B cell (primary cell): ENCODE data around the gene PSD4. TPM values are rescaled to one million over a fixed set of nuclear protein-coding genes. Genes with fewer than 3 reads are reported as not detected.

Source experiments
- ATAC-seq: fragments of 200-7000 bp; cut with Tn5 transposase; one replicate; pipeline ENCODE4 v1.10.0; 2021; ENCODE audit warnings: low read depth, mild to moderate bottlenecking, moderate number of reproducible peaks, moderate library complexity
- CTCF ChIA-PET: fragments of 350-600 bp; sonication (Branson Sonifier 250); formaldehyde crosslinking; loops from one replicate; lab custom pipeline; 2021; ENCODE audit warnings: antibody characterized with exemption, inconsistent platforms; lab: Charles Lee
- POLR2A ChIA-PET: fragments of 350-600 bp; sonication (Branson Sonifier 250); formaldehyde crosslinking; loops from one replicate; lab custom pipeline; 2021; ENCODE audit warnings: antibody characterized with exemption; lab: Charles Lee
- DNase-seq: peaks from one replicate; pipeline ENCODE4 v3.0.0; 2013
- H2AFZ ChIP-seq: 2 replicates; pipeline ENCODE4 v1.6.1; 2012; ENCODE audit warnings: mild to moderate bottlenecking, low read depth, low read length; ENCODE audit not compliant: insufficient read depth, poor library complexity, severe bottlenecking
- H3K27ac ChIP-seq, 2 donors: 1 replicate in 1 of 2; 2 replicates in 1 of 2; pipeline ENCODE4 v1.5.1; 2012 to 2013; ENCODE audit warnings: low read length in 2 of 2, mild to moderate bottlenecking in 2 of 2, moderate library complexity in 1 of 2
- H3K27me3 ChIP-seq, 4 experiments: fragments of 200-600 bp in 1 of 4; sonication (generic) in 1 of 4; replicated peaks in 1 of 4; 1 replicate in 2 of 4; 2 replicates in 2 of 4; pipeline versions ENCODE4 v1.6.1 to v1.7.0; 2013 to 2016; ENCODE audit warnings: low read length in 3 of 4, mild to moderate bottlenecking in 2 of 4, mixed read lengths in 1 of 4, moderate library complexity in 1 of 4; ENCODE audit not compliant: insufficient read depth in 4 of 4, control insufficient read depth in 3 of 4; ENCODE audit errors: control extremely low read depth in 1 of 4
- H3K36me3 ChIP-seq, 2 experiments: replicated peaks in 1 of 2; 1 replicate in 1 of 2; 2 replicates in 1 of 2; pipeline versions ENCODE4 v1.6.1 to v1.7.1; 2013; ENCODE audit warnings: low read length in 1 of 2; ENCODE audit not compliant: insufficient read depth in 2 of 2, control insufficient read depth in 1 of 2; ENCODE audit errors: control extremely low read depth in 1 of 2, extremely low read depth in 1 of 2
- H3K4me1 ChIP-seq, 2 donors: fragments of 200-600 bp in 1 of 2; sonication (generic) in 1 of 2; 1 replicate in 1 of 2; 2 replicates in 1 of 2; pipeline versions ENCODE4 v1.5.1 to v1.6.1; 2013 to 2017; ENCODE audit warnings: low read length in 2 of 2; ENCODE audit not compliant: control insufficient read depth in 2 of 2, insufficient read depth in 2 of 2
- H3K4me2 ChIP-seq: replicated peaks from 2 replicates; pipeline ENCODE3; 2012; ENCODE audit warnings: mild to moderate bottlenecking, low read depth, low read length; ENCODE audit not compliant: poor library complexity, severe bottlenecking
- H3K4me3 ChIP-seq, 5 experiments: fragments of 200-600 bp in 1 of 5; sonication (generic) in 1 of 5; 1 replicate in 3 of 5; 2 replicates in 2 of 5; pipeline versions ENCODE4 v1.5.1 to v1.7.0; 2011 to 2016; ENCODE audit warnings: low read length in 4 of 5, mild to moderate bottlenecking in 4 of 5, low read depth in 2 of 5, control low read depth in 1 of 5, moderate library complexity in 1 of 5; ENCODE audit not compliant: insufficient read depth in 1 of 5; ENCODE audit errors: control extremely low read depth in 1 of 5, extremely low read depth in 1 of 5
- H3K79me2 ChIP-seq: fragments of 200-600 bp; sonication (generic); one replicate; pipeline ENCODE4 v1.6.0; 2016; ENCODE audit warnings: low read length; ENCODE audit not compliant: control insufficient read depth, insufficient read depth
- H3K9ac ChIP-seq: fragments of 200-600 bp; sonication (generic); 2 replicates; pipeline ENCODE4 v1.6.1; 2017; ENCODE audit warnings: mild to moderate bottlenecking, low read length, moderate library complexity
- H3K9me3 ChIP-seq, 3 donors: one replicate each; pipeline versions ENCODE4 v1.6.1 to v1.7.1; 2013; ENCODE audit warnings: low read length in 2 of 3; ENCODE audit not compliant: control insufficient read depth in 2 of 3, insufficient read depth in 1 of 3; ENCODE audit errors: control extremely low read depth in 1 of 3
- H4K20me1 ChIP-seq: 2 replicates; pipeline ENCODE4 v1.6.0; 2012; ENCODE audit warnings: mild to moderate bottlenecking, low read length; ENCODE audit not compliant: insufficient read depth, control insufficient read depth, poor library complexity, severe bottlenecking
- H3K27ac Mint-ChIP-seq: one replicate; pipeline ENCODE4 v1.8.0; 2021; ENCODE audit warnings: mixed read lengths
- H3K27me3 Mint-ChIP-seq: one replicate; pipeline ENCODE4 v1.8.0; 2021; ENCODE audit warnings: mixed read lengths
- H3K4me1 Mint-ChIP-seq: one replicate; pipeline ENCODE4 v1.8.0; 2021; ENCODE audit warnings: mixed read lengths
- H3K4me3 Mint-ChIP-seq: one replicate; pipeline ENCODE4 v1.8.0; 2021; ENCODE audit warnings: mixed read lengths
- H3K9me3 Mint-ChIP-seq: one replicate; pipeline ENCODE4 v1.8.0; 2022; ENCODE audit warnings: mixed read lengths; ENCODE audit not compliant: insufficient read depth
- EZH2 ChIP-seq: IDR thresholded peaks from 2 replicates; pipeline ENCODE4 v1.6.1; 2012; ENCODE audit warnings: borderline replicate concordance, low read depth, mild to moderate bottlenecking, moderate library complexity, low read length; ENCODE audit not compliant: insufficient read depth, poor library complexity, severe bottlenecking
- WGBS: methylation state at CpG from one replicate; pipeline ENCODE4 v1.1.5; 2013; ENCODE audit warnings: missing lambda C conversion rate; ENCODE audit not compliant: insufficient coverage; 5-methylcytosine and 5-hydroxymethylcytosine counted together
- intact Hi-C: fragments of 100-400 bp; cut with micrococcal nuclease; formaldehyde crosslinking; loops from one replicate; pipeline ENCODE4 v1.10.0; 2022
- polyA plus RNA-seq: library from polyadenylated mRNA; depleted of rRNA; stranded (reverse); fragments of >200 nt; gene quantifications from 2 replicates; pipeline ENCODE4 v1.2.3, GENCODE V29; 2012
- total RNA-seq, 2 donors: library from RNA; stranded (reverse); fragments of 120-200 nt in 1 of 2; gene quantifications; 1 replicate in 1 of 2; 2 replicates in 1 of 2; pipeline versions ENCODE4 v1.2.3 to v1.2.4, GENCODE V29; 2013 to 2022
- TF ChIP-seq, protein P1 (sequence below): fragments of 200-600 bp; IDR thresholded peaks from one replicate; pipeline ENCODE4 v1.8.0; 2022; ENCODE audit warnings: antibody characterized with exemption, mild to moderate bottlenecking

Gene PSD4
- total and polyA plus RNA-seq, 2 donors (not counting 1 experiment from before 2014, with no cell fraction given): 87.1 to 203 TPM

DNA sequence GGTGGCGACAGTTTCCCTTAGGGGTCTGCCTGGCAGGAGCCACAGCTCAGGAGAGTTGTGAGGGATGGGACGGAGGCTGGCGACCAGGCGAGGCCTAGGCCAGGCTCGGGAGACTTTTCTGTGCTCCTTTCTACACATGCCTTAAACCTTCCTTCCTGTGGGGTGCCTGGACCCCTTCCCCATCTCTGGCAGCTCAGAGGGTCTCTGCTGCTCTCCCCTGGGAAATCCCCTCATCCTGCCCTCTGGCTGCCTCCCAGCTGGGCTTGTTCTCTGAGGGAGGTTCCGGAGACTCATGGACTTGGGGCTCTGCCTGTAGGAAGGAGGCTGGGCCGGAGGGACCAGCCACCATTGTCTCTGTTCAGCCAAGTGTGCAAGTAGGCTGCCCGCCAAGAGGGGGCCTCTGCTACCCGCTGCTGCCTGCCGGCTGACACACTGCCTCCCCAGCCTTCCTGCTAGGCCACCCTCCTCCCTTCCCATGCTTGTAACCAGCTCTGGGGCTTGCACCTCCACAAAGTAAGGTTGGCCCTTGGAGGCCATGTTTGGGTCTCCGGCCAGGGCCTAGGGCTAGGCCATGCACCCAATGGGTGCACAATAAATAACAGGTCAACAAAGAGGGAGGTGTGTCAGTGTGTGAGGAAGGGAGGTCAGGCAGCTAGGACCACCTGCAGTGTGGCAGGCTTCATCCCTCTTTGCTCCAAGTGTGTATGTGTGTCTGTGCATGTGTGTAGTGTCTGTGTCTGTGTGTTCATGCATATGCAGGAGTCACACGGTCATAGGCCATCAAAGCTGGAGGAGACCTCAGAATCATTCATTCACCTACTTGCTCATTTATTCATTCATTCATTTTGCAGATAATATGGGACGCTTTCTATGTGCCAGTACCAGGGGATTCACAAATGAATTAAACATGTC is 28.8 kb downstream of the PSD4 start:
- 78% methylated on average over 7 of the region's 13 CpGs for WGBS
- no peak overlapping the region for H2AFZ ChIP-seq
- H3K9ac ChIP-seq: no peak overlapping the region
- peak overlapping the region in 1 of 2 donors; percentile 21 for H3K27ac ChIP-seq
- H3K4me3 ChIP-seq: no peak overlapping the region
- no peak overlapping the region for H3K4me2 ChIP-seq
- Mint-ChIP-seq H3K4me1 (peaks cover 24% of the 10 kb centered on the region), H3K4me3 (no peak overlapping the region), H3K27ac (peak overlapping the region; percentile 50), H3K27me3 (no peaks in the 10 kb centered on the region), H3K9me3 (no peaks in the 10 kb centered on the region)
- H3K79me2 ChIP-seq: no peaks in the 10 kb centered on the region
- CTCF ChIA-PET: interaction anchor here (0.6 to 17.9 kb wide), 11 partner anchors 8 to 767 kb away, joined by 3 to 590 read pairs (median 11); partner anchors contain the start of gene PSD4
- TF ChIP-seq, protein P1, sequence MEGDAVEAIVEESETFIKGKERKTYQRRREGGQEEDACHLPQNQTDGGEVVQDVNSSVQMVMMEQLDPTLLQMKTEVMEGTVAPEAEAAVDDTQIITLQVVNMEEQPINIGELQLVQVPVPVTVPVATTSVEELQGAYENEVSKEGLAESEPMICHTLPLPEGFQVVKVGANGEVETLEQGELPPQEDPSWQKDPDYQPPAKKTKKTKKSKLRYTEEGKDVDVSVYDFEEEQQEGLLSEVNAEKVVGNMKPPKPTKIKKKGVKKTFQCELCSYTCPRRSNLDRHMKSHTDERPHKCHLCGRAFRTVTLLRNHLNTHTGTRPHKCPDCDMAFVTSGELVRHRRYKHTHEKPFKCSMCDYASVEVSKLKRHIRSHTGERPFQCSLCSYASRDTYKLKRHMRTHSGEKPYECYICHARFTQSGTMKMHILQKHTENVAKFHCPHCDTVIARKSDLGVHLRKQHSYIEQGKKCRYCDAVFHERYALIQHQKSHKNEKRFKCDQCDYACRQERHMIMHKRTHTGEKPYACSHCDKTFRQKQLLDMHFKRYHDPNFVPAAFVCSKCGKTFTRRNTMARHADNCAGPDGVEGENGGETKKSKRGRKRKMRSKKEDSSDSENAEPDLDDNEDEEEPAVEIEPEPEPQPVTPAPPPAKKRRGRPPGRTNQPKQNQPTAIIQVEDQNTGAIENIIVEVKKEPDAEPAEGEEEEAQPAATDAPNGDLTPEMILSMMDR: no peak
- TF ChIP-seq EZH2: no peak
- peaks cover 58% of the 10 kb centered on the region for H4K20me1 ChIP-seq
- intact Hi-C loops: no loop called here
- peaks cover 0 to 4% (median 0%) of the 10 kb centered on the region in 3 donors for H3K9me3 ChIP-seq
- POLR2A ChIA-PET: no interaction called here
- DNase-seq: no peak
- peaks cover 3 to 44% of the 10 kb centered on the region in 2 experiments for H3K36me3 ChIP-seq
- peaks cover 13 to 22% of the 10 kb centered on the region in 2 donors for H3K4me1 ChIP-seq
- no peaks in the 10 kb centered on the region for H3K27me3 ChIP-seq
- ATAC-seq: no peak

DNA sequence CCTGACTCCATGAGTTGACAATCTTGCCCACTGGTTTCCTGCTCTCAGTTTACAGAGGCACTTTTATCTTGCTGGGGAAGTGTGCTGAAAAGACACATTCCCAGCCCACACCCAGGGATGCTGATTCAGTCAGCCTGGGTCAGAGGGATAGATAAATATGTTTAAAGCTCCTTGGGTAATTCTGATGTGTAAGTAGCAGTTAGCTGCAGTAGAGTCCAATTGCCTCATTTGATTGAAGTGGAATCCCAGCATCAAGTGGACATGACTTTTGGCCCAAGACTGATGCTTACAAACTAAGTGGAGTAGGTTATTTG is 29.4 kb downstream of the PSD4 start:
- no peak overlapping the region for H3K27ac ChIP-seq
- intact Hi-C loops: no loop called here
- peaks cover 54% of the 10 kb centered on the region for H4K20me1 ChIP-seq
- H3K9me3 ChIP-seq: no peaks in the 10 kb centered on the region
- no peak for ATAC-seq
- H3K4me3 ChIP-seq: no peak overlapping the region
- ChIA-PET POLR2A (no interaction called here), CTCF (interaction anchor here (0.6 to 17.9 kb wide), 12 partner anchors 9 to 766 kb away, joined by 3 to 590 read pairs (median 8); partner anchors contain the start of gene PSD4)
- peaks cover 13 to 22% of the 10 kb centered on the region in 2 donors for H3K4me1 ChIP-seq
- H3K4me2 ChIP-seq: no peak overlapping the region
- Mint-ChIP-seq H3K4me3 (no peak overlapping the region), H3K27me3 (no peaks in the 10 kb centered on the region), H3K9me3 (no peaks in the 10 kb centered on the region), H3K4me1 (peaks cover 24% of the 10 kb centered on the region), H3K27ac (peak overlapping the region; percentile 43)
- no peak overlapping the region for H2AFZ ChIP-seq
- H3K79me2 ChIP-seq: no peaks in the 10 kb centered on the region
- no peak for TF ChIP-seq EZH2
- TF ChIP-seq, protein P1: no peak
- no peak for DNase-seq
- H3K27me3 ChIP-seq: no peaks in the 10 kb centered on the region
- H3K9ac ChIP-seq: no peak overlapping the region
- H3K36me3 ChIP-seq: peaks cover 3 to 38% of the 10 kb centered on the region in 2 experiments
